Measurements from ENCODE around the gene PTPRG.

Gene PTPRG

DNA sequence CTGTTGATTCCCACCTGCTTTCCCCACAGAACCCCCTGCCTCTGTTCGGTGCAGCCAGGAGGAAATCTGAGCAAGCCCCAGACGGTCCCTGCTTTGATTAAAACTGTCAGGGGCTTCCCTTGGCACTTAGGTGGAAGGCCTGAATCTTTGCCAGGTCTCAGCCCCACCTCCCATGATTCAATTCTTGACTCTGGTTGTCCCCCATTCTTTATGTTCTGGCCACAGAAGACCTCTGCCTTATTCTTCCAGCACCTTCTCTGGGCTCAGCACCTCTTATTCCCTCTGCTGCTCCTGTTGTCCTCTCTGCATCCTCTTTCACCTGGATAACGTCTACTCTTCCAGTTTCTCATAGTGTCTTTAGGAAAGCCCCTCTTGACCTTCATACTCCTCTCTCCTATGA lies 349.4 kb downstream of the PTPRG start:
- TF ChIP-seq CTCF (conservative IDR thresholded peaks at IDR 0.05) (no peak), ZFX (IDR thresholded peaks at IDR 0.05) (no peak)
- H3K27ac ChIP-seq = no peak overlapping the region

GRCh38 chr3:61912158-61912557 lies 350.8 kb downstream of the PTPRG start:
- no peak overlapping the region for H3K27ac ChIP-seq
- TF ChIP-seq CTCF (conservative IDR thresholded peaks at IDR 0.05) (no peak), ZFX (IDR thresholded peaks at IDR 0.05) (no peak)

DNA sequence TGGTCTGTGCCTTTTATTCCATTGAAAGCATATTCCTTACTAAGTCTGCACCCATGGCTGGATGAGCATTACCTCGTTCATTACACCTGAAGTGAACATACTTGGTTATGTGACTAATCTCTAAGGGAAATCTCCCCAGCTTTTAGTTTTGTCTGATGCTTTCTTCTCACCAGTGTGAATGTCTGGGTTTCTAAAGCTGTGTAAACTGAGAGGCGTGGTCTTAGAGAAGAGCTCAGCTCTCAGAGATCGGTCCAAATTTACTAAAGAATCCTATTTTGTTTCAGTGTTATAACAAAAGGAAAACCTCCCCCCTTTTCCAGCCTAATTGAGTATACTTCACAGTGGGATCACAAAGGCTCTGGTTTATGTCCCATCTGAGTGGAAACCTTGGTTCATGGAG lies 352.3 kb downstream of the PTPRG start:
- H3K27ac ChIP-seq = no peak overlapping the region
- TF ChIP-seq CTCF (conservative IDR thresholded peaks at IDR 0.05) (no peak), ZFX (IDR thresholded peaks at IDR 0.05) (no peak)

DNA sequence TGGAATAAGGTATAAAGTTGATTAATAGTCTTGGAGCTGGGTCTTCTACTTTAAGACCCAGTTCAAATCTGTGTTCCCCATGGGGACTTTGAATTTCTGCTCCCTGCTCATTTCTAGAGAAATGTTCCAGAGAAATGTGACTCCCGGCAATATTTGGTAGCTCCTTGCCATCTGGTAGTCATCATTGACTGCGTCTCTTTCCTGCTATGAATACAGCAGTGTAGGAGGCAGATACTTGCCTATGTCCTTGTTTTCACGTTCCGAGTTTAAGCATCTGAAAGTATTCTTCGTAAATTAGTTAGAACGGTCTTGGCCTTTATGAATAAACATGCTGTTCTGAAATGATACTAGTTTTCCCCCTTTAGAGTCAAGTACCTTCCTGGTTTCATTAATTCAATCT lies 352.9 kb downstream of the PTPRG start:
- TF ChIP-seq CTCF (conservative IDR thresholded peaks at IDR 0.05) (no peak), ZFX (IDR thresholded peaks at IDR 0.05) (no peak)
- no peak overlapping the region for H3K27ac ChIP-seq

GRCh38 chr3:61915296-61915695 lies 353.9 kb downstream of the PTPRG start:
- TF ChIP-seq ZFX (IDR thresholded peaks at IDR 0.05) (no peak), CTCF (conservative IDR thresholded peaks at IDR 0.05) (no peak)

GRCh38 chr3:61919371-61919770 lies 358.0 kb downstream of the PTPRG start:
- TF ChIP-seq ZFX (IDR thresholded peaks at IDR 0.05) (no peak), CTCF (conservative IDR thresholded peaks at IDR 0.05) (0 out of 2 replicates have a peak, but pooled peaks have one; percentile 4)
- H3K27ac ChIP-seq = no peak overlapping the region

More at GRCh38 chr3:61915296-61915695, 353.9 kb downstream of the PTPRG start:
- H3K27ac ChIP-seq = no peak overlapping the region

DNA sequence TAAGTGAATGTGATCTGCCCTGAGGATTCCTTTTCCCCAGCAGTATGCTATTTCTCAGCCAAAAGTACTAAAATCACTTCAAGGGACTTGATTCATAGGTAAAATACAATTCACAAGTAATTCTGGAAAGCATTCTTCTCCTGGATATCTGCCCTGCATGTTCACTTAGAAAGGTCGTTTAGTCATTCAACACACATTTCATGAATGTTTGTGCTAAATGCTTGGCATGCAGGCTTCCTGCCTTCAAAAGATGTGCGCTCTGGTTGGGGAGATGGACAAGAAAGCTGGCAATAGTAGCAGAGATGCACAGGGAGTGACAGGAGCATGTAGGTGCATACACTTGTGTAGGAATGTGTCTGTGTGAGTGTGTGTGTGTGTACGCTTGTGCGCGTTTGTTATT lies 360.7 kb downstream of the PTPRG start:
- no peak overlapping the region for H3K27ac ChIP-seq
- no peak for TF ChIP-seq ZFX (IDR thresholded peaks at IDR 0.05)
- no peak for TF ChIP-seq CTCF (conservative IDR thresholded peaks at IDR 0.05)
